ENCODE results near the gene NUBP1.
"Not testable (repeated sequence)": the region's sequence is repeated elsewhere in the genome, so short reads cannot be mapped to it uniquely, and the experiment has no call there.

The NUBP1 gene

GRCh38 chr16:10743610-10744369 is at the start of gene NUBP1:
Gene NUBP1 (plus strand): TSS chr16:10743842. CDS start chr16:10743864, 22 bp downstream.
- DNase-seq (ENCODE audit: low spot score) = peak; percentile 97

GRCh38 chr16:10693889-10694288 is 49.8 kb upstream of the NUBP1 start:
- DNase-seq (ENCODE audit: low spot score) = no peak

GRCh38 chr16:10694306-10694705 is 49.3 kb upstream of the NUBP1 start:
- DNase-seq (ENCODE audit: low spot score) = no peak

- no peak for DNase-seq (ENCODE audit: low spot score)
Measured at GRCh38 chr16:10694830-10695229, 48.8 kb upstream of the NUBP1 start, which contains the start of gene TEKT5. Gene TEKT5 (minus strand): TSS chr16:10694930. CDS start chr16:10694873, 57 bp downstream.

- no peak for DNase-seq (ENCODE audit: low spot score)
Measured at GRCh38 chr16:10699756-10700155, 43.9 kb upstream of the NUBP1 start.

GRCh38 chr16:10708969-10709368 is 34.7 kb upstream of the NUBP1 start:
- no peak for DNase-seq (ENCODE audit: low spot score)

GRCh38 chr16:10728003-10728887 is 15.4 kb upstream of the NUBP1 start:
- DNase-seq (ENCODE audit: low spot score) = no peak

GRCh38 chr16:10729104-10730048 is 14.3 kb upstream of the NUBP1 start:
- DNase-seq (ENCODE audit: low spot score) = peak; percentile 72

- DNase-seq (ENCODE audit: low spot score) = no peak
Measured at GRCh38 chr16:10731790-10732189, 11.9 kb upstream of the NUBP1 start.

- DNase-seq (ENCODE audit: low spot score) = peak; percentile 70
Measured at GRCh38 chr16:10737068-10737625, 6.5 kb upstream of the NUBP1 start.

GRCh38 chr16:10738231-10739077 is 5.2 kb upstream of the NUBP1 start:
- DNase-seq (ENCODE audit: low spot score) = peak; percentile 91

- DNase-seq (ENCODE audit: low spot score) = no peak
Measured at GRCh38 chr16:10740000-10740844, 3.4 kb upstream of the NUBP1 start.

GRCh38 chr16:10740845-10741208 is 2.8 kb upstream of the NUBP1 start:
- DNase-seq (ENCODE audit: low spot score) = no peak

GRCh38 chr16:10741249-10741648 is 2.4 kb upstream of the NUBP1 start:
- not testable (repeated sequence) for DNase-seq (ENCODE audit: low spot score)

- DNase-seq (ENCODE audit: low spot score) = no peak
Measured at GRCh38 chr16:10741844-10742243, 1.8 kb upstream of the NUBP1 start.

GRCh38 chr16:10743227-10743609 is 424 bp upstream of the NUBP1 start:
- no peak for DNase-seq (ENCODE audit: low spot score)

GRCh38 chr16:10744370-10745030 is 858 bp downstream of the NUBP1 start:
- no peak for DNase-seq (ENCODE audit: low spot score)

GRCh38 chr16:10745841-10746240 is 2.2 kb downstream of the NUBP1 start:
- DNase-seq (ENCODE audit: low spot score) = no peak

- DNase-seq (ENCODE audit: low spot score) = no peak
Measured at GRCh38 chr16:10750793-10751192, 7.2 kb downstream of the NUBP1 start.
